Right ventricle myocardium superior (tissue), 1 donor: ENCODE results near the gene ABHD16A. TPM values are rescaled to one million over a fixed set of nuclear protein-coding genes. Genes with fewer than 3 reads are reported as not detected.
"Not testable (repeated sequence)": the region's sequence is repeated elsewhere in the genome, so short reads cannot be mapped to it uniquely, and the experiment has no call there.

Experiments used
- ATAC-seq: fragments of 200-7000 bp; cut with Tn5 transposase; one replicate; pipeline ENCODE4 v1.9.1; 2020; ENCODE audit warnings: mild to moderate bottlenecking; ENCODE audit not compliant: poor library complexity
- DNase-seq: peaks from one replicate; pipeline ENCODE4 v3.0.0-alpha.2; 2020
- intact Hi-C: fragments of 100-400 bp; cut with DNase I; formaldehyde crosslinking; loops from one replicate; pipeline ENCODE4 v1.11.2; 2022
- total RNA-seq: library from RNA; stranded (reverse); fragmentation: NEBNext Ultra II Directional; extraction: Animal tissue kit (Norgen Biotek cat#: 25700); gene quantifications from one replicate; pipeline ENCODE4 v1.2.1, GENCODE V29; 2021
- donor health status: DM: no; HTN: yes; CAD: no; lungs with severe emphysema.

The ABHD16A gene
- total RNA-seq, 1 donor from 2014 or later, result 27.9 TPM

GRCh38 chr6:31721351-31722020 lies 18.4 kb upstream of the ABHD16A start, which contains the start of gene LY6G6C:
Gene LY6G6C, minus strand, starts transcription at chr6:31721746. Its CDS starts 67 bp downstream, at chr6:31721679.
- DNase-seq, result no peak
- ATAC-seq, result no peak
- intact Hi-C loops, result no loop called here

DNA sequence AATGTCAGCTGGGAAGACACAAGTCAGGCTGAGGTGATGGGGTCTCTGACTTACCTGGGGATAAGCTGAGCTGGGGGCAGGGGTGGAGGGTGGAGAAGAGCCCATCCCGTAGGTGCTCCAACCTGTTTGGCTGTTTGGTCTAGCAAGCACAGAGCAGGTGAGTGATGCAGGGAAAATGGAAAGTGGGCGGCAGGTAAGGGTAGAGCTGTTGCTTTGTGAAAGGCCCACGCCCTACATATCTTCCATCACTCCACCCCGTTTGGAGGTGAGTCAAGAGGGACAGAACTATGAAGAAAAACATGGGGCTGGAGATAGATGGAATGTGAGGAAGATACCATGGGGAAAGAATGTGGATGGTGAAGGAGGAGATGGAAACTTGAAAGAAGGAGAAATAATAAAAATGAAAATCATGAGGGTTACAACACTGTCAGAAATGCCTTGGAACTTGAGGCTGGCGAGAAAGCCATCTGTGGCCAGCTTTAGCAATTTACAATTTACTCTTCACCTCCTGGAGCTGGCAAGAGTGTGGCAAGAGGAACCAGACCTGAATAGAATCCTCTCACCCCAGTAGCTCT lies 17.2 kb upstream of the ABHD16A start:
- DNase-seq (no peak), ATAC-seq (no peak)
- intact Hi-C loops, result no loop called here

- intact Hi-C loops, result no loop called here
- DNase-seq (no peak), ATAC-seq (no peak)
These were observed 15.9 kb upstream of the ABHD16A start for GRCh38 chr6:31719001-31719400.

GRCh38 chr6:31718265-31718664 lies 15.1 kb upstream of the ABHD16A start:
- ATAC-seq, result no peak
- no peak for DNase-seq
- intact Hi-C loops, result no loop called here

DNA sequence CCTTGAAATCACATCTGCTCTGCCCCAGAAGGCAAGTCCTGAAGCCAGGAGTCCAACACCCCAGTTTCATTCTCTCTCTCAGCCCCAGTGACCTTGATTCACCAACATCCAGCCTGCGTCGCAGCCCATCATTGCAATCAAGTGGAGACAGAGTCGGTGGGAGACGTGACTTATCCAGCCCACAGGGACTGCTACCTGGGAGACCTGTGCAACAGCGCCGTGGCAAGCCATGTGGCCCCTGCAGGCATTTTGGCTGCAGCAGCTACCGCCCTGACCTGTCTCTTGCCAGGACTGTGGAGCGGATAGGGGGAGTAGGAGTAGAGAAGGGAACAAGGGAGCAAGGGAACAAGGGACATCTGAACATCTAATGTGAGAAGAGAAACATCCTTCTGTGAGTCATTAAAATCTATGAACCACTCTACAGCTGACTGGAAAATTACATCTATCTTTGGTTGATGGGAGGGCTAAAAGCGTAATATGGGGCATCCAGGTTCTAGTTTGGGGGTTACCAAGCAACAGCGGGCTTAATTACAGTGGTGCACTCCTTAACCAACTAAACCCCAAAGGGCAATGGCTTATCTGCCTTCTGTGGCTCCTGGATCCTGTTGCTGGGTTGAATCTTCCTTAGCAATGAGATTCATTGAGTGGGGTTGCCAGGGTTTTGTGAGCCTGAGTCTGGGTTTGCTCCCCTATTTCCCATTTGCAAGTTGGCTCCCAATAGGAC lies 14.5 kb upstream of the ABHD16A start:
- DNase-seq (no peak), ATAC-seq (no peak)
- intact Hi-C loops, result no loop called here

GRCh38 chr6:31715022-31715958 lies 12.2 kb upstream of the ABHD16A start, which contains the start of gene LY6G6D:
Gene LY6G6D, plus strand, starts transcription at chr6:31715348. Its CDS starts 8 bp downstream, at chr6:31715356.
- ATAC-seq (no peak), DNase-seq (no peak)
- intact Hi-C loops, result no loop called here

DNA sequence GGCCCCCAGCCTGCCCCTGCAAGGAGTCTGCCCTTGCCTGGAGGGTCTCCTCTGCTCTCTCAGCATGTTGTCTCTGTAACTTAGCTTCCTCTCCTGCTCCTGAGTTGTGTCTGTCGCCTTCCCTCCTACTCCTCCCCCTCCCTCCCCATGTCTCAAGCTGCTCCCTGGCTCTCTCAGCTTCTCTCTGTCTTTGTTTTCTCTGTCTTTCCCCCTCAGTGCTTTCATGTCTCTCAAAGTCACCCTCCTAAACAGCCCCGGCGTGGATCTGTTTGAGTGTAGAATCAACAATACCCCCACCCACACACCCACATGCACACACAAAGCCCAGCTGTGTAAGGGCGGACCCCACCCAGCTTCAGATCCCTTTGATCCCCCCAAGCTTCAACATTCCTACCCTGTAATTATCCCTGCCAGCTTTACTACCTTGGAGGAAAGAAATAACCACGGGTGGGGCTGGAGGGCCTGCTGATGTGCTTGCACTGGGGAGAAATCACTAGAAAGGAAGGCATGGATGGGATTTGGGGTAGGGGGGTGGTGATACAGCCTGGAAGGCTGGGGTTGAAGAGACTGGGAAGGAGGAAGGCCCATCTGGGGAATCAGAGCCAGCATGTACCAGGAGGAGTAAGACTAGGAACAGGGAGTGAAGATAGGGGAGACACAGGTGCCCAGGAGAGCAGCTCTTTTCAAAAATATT lies 11.0 kb upstream of the ABHD16A start:
- intact Hi-C loops, result no loop called here
- no peak for ATAC-seq
- no peak for DNase-seq

- intact Hi-C loops, result no loop called here
- DNase-seq, result no peak
- ATAC-seq, result no peak
These were observed 10.3 kb upstream of the ABHD16A start for GRCh38 chr6:31713465-31713864.

- DNase-seq, result no peak
- intact Hi-C loops, result no loop called here
- peak; percentile 73 for ATAC-seq
These were observed 9.2 kb upstream of the ABHD16A start for GRCh38 chr6:31712296-31712695.

DNA sequence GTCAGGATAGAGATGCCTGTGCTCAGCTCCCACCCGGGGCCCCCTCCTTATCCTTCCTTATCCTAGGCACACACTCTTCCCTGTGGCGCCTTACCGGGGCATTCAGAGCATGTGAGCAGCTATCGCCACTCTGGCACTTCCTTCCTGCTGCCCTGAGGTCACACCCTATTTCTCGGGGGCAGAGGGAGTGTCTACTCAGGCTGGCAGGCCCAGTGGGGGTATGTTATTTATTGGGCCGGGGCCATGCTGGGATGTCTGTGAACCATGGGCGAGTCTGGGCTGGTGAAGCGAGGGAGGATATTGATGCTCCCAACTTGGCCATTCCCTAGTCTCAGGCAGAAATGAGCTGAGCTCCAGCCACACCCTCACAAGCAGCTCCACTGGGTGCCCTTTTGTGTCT lies 8.1 kb upstream of the ABHD16A start:
- DNase-seq, result no peak
- intact Hi-C loops, result no loop called here
- ATAC-seq, result peak; percentile 23

DNA sequence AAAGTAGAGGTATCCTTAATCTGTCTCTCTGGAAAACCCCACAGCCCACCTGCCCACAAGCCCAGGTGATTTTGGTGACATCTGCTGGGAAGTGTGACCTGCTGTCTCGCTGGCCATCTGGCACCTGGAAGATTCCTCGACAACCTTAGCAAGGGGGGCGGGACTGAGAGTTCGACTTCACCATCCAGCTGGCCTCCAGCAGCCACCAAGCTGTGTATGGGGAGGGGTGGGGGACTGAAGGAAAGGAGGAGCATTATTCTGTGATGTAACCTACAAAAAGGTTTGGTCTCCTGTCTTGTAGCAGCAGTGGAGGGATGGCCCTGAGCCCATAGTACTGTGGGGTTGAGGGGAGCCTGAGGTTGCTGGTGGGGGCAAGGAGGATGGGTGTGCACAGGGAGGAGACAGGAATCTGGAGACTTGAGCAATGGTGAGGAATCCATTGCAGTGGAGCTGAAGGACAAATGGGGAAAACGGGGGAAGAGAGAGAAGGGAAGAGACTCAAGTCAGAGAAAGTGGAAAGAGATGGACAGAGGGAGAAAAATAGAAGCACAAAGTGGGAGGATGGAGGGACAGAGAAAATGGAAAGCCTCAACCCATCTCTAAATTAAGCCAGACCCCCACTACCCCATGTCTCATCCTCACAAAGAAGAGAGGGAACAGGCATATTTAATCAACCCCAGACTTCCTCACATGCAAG lies 7.5 kb upstream of the ABHD16A start:
- ATAC-seq, result no peak
- no peak for DNase-seq
- intact Hi-C loops, result no loop called here

- DNase-seq, ATAC-seq, intact Hi-C loops: not testable (repeated sequence)
These were observed 6.0 kb upstream of the ABHD16A start for GRCh38 chr6:31709157-31709556.

DNA sequence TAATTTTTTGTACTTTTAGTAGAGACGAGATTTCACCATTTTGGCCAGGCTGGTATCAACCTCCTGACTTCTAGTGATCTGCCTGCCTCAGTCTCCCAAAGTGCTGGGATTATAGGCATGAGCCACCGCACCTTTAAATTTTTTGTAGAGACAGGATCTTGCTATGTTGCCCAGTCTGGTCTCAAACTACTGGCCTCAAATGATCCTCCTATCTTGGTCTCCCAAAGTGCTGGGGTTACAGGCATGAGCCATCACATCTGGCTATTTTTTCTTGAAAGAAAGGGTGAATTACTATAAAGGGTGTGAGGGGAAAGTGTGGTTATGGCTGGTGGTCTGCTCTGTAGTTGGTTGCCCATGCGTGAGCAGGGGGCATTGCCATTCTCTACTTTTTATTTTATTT lies 5.1 kb upstream of the ABHD16A start:
- DNase-seq, result no peak
- intact Hi-C loops, result no loop called here
- ATAC-seq, result no peak

- ATAC-seq, result no peak
- intact Hi-C loops, result no loop called here
- DNase-seq, result no peak
These were observed 4.6 kb upstream of the ABHD16A start for GRCh38 chr6:31707701-31708100.

DNA sequence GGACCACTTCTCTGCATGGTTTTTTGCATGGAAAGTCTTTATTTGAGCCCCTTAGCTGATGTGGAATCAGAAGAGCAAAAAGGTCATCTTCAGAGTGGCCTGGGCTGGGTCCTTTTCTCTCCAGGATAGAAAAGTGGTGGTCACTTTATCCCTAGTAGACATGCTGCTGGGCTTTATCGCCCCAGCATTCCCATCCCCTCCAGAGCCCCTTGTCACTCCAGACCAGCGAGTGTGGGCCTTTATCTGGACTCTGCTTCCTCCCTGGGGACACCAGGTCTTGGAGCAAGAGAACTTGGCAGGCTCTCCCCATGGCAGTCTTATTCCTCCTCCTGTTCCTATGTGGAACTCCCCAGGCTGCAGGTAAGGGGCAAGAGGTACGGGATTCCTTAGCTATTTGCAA lies 3.5 kb upstream of the ABHD16A start, which contains the start of gene LY6G6F:
Gene LY6G6F, plus strand, starts transcription at position 268 of the 400 bp plus-strand sequence. Its CDS starts 41 bp downstream, at position 309.
- no peak for ATAC-seq

GRCh38 chr6:31705931-31706330 lies 2.8 kb upstream of the ABHD16A start:
- no peak for DNase-seq
- intact Hi-C loops, result no loop called here
- no peak for ATAC-seq

More for the DNA sequence above, 3.5 kb upstream of the ABHD16A start, which contains the start of gene LY6G6F:
- intact Hi-C loops, result no loop called here
- no peak for DNase-seq

- DNase-seq (no peak), ATAC-seq (peak; percentile 8)
- intact Hi-C loops, result loop anchor here (5.0 kb wide), 1 partner anchor 35 kb away; the partner anchor contains the start of gene CLIC1
These were observed 712 bp downstream of the ABHD16A start for GRCh38 chr6:31702405-31702818.
